ENCODE results near the gene JADE2. TPM values are rescaled to one million over a fixed set of nuclear protein-coding genes. Genes with fewer than 3 reads are reported as not detected.

JADE2 gene
- total RNA-seq, 1 donor from 2014 or later, result 32.4 TPM

DNA sequence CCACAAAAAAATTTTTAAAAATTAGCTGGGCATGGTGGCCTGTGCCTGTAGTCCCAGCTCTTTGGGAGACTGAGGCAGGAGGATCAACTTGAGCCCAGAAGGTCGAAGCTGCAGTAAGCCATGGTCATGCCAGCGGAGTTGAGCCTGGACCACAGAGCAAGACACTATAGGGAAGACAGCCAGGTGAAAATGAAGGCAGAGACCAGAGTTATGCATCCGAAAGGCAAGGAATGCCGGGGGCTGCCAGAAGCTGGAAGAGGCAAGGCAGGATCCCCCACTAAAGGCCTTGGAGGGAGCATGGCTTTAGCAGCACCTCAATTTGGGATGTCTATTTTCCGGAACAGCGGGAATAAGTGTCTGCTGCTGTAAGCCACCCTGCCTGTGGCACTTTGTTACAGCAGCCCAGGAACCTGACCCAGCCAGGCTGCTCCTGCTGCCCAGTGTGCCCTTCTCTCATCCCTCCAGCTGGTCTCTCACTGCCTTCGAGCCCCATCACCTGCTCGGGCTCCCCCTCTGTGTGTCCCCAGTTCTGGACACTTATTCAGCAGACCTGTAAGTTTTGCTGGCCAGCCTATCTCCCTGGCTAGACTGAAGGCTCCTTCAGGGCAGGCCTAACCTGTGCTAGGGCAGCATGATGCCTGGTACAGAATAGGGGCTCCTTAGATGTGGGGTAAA is 16.8 kb upstream of the JADE2 start:
- H3K4me1 Mint-ChIP-seq (ENCODE audit: unreplicated experiment), result peaks cover 31% of the 10 kb centered on the region
- TF ChIP-seq CTCF (IDR thresholded peaks at IDR 0.05), result no peak
- no peaks in the 10 kb centered on the region for H3K9me3 Mint-ChIP-seq (ENCODE audit: unreplicated experiment)
- no peak overlapping the region for H3K4me3 Mint-ChIP-seq (ENCODE audit: unreplicated experiment)
- no peak overlapping the region for H3K27ac Mint-ChIP-seq (ENCODE audit: unreplicated experiment)
- no peak for DNase-seq (ENCODE audit: extremely low spot score, unreplicated experiment)
- no peaks in the 10 kb centered on the region for H3K36me3 Mint-ChIP-seq (ENCODE audit: unreplicated experiment)
- no peaks in the 10 kb centered on the region for H3K27me3 Mint-ChIP-seq (ENCODE audit: unreplicated experiment)

GRCh38 chr5:134509308-134510040 is 16.0 kb upstream of the JADE2 start:
- no peak for DNase-seq (ENCODE audit: extremely low spot score, unreplicated experiment)
- Mint-ChIP-seq H3K27me3 (ENCODE audit: unreplicated experiment) (no peaks in the 10 kb centered on the region), H3K4me1 (ENCODE audit: unreplicated experiment) (peaks cover 23% of the 10 kb centered on the region), H3K9me3 (ENCODE audit: unreplicated experiment) (no peaks in the 10 kb centered on the region), H3K4me3 (ENCODE audit: unreplicated experiment) (no peak overlapping the region), H3K27ac (ENCODE audit: unreplicated experiment) (no peak overlapping the region), H3K36me3 (ENCODE audit: unreplicated experiment) (no peaks in the 10 kb centered on the region)
- no peak for TF ChIP-seq CTCF (IDR thresholded peaks at IDR 0.05)

GRCh38 chr5:134510970-134511795 is 14.3 kb upstream of the JADE2 start:
- H3K27me3 Mint-ChIP-seq (ENCODE audit: unreplicated experiment), result no peaks in the 10 kb centered on the region
- H3K36me3 Mint-ChIP-seq (ENCODE audit: unreplicated experiment), result no peaks in the 10 kb centered on the region
- no peak overlapping the region for H3K27ac Mint-ChIP-seq (ENCODE audit: unreplicated experiment)
- H3K9me3 Mint-ChIP-seq (ENCODE audit: unreplicated experiment), result no peaks in the 10 kb centered on the region
- H3K4me1 Mint-ChIP-seq (ENCODE audit: unreplicated experiment), result peaks cover 20% of the 10 kb centered on the region
- TF ChIP-seq CTCF (IDR thresholded peaks at IDR 0.05), result no peak
- no peak for DNase-seq (ENCODE audit: extremely low spot score, unreplicated experiment)
- H3K4me3 Mint-ChIP-seq (ENCODE audit: unreplicated experiment), result no peak overlapping the region

- no peak overlapping the region for H3K4me3 Mint-ChIP-seq (ENCODE audit: unreplicated experiment)
- TF ChIP-seq CTCF (IDR thresholded peaks at IDR 0.05), result no peak
- H3K27ac Mint-ChIP-seq (ENCODE audit: unreplicated experiment), result no peak overlapping the region
- H3K4me1 Mint-ChIP-seq (ENCODE audit: unreplicated experiment), result peaks cover 14% of the 10 kb centered on the region
- H3K9me3 Mint-ChIP-seq (ENCODE audit: unreplicated experiment), result no peaks in the 10 kb centered on the region
- no peak for DNase-seq (ENCODE audit: extremely low spot score, unreplicated experiment)
- no peaks in the 10 kb centered on the region for H3K36me3 Mint-ChIP-seq (ENCODE audit: unreplicated experiment)
- no peaks in the 10 kb centered on the region for H3K27me3 Mint-ChIP-seq (ENCODE audit: unreplicated experiment)
Observed at GRCh38 chr5:134511796-134512660, 13.4 kb upstream of the JADE2 start.

Data from osteocyte (in vitro differentiated cells).